Mucosa of rectum (tissue), 2 donors: ENCODE data around the gene MARK4.
"Not testable (repeated sequence)": the region's sequence is repeated elsewhere in the genome, so short reads cannot be mapped to it uniquely, and the experiment has no call there.

Source experiments
- H3K27ac ChIP-seq, 2 donors: one replicate each; pipeline ENCODE4 v1.7.0; 2013; ENCODE audit warnings: inconsistent platforms in 2 of 2, low read depth in 2 of 2, low read length in 2 of 2
- H3K27me3 ChIP-seq, 2 donors: one replicate each; pipeline ENCODE4 v1.7.0; 2013; ENCODE audit warnings: low read length in 2 of 2; ENCODE audit not compliant: control insufficient read depth in 2 of 2, insufficient read depth in 2 of 2
- H3K36me3 ChIP-seq, 2 donors: one replicate each; pipeline ENCODE4 v1.7.0; 2013; ENCODE audit warnings: low read length in 2 of 2; ENCODE audit not compliant: control insufficient read depth in 2 of 2, insufficient read depth in 2 of 2
- H3K4me1 ChIP-seq, 2 donors: one replicate each; pipeline ENCODE4 v1.7.0; 2013; ENCODE audit warnings: low read length in 2 of 2, mild to moderate bottlenecking in 1 of 2; ENCODE audit not compliant: control insufficient read depth in 2 of 2, insufficient read depth in 2 of 2
- H3K4me3 ChIP-seq, 2 donors: one replicate each; pipeline ENCODE4 v1.7.0; 2013; ENCODE audit warnings: low read length in 2 of 2
- H3K9ac ChIP-seq, 2 donors: one replicate each; pipeline ENCODE4 v1.7.0; 2013; ENCODE audit warnings: low read length in 2 of 2, low read depth in 1 of 2, mild to moderate bottlenecking in 1 of 2
- H3K9me3 ChIP-seq, 2 donors: one replicate each; pipeline ENCODE4 v1.7.0; 2013; ENCODE audit warnings: low read length in 2 of 2; ENCODE audit not compliant: control insufficient read depth in 2 of 2
- donor health status: healthy.
- donor health status: Normal muscosa, but diverticular disease.

The MARK4 gene

GRCh38 chr19:45217957-45218334 lies 33.1 kb upstream of the MARK4 start:
- Histone ChIP-seq H3K9me3 (no peaks in the 10 kb centered on the region), H3K27me3 (peaks cover 22 to 30% of the 10 kb centered on the region in 2 donors), H3K4me1 (peaks cover 0 to 3% of the 10 kb centered on the region in 2 donors), H3K9ac (no peak overlapping the region), H3K4me3 (no peak overlapping the region), H3K36me3 (no peaks in the 10 kb centered on the region), H3K27ac (no peak overlapping the region)

GRCh38 chr19:45218426-45218825 lies 32.6 kb upstream of the MARK4 start:
- no peak overlapping the region for H3K9ac ChIP-seq
- H3K4me1 ChIP-seq, result peaks cover 0 to 3% of the 10 kb centered on the region in 2 donors
- H3K4me3 ChIP-seq, result no peak overlapping the region
- no peaks in the 10 kb centered on the region for H3K36me3 ChIP-seq
- no peaks in the 10 kb centered on the region for H3K9me3 ChIP-seq
- no peak overlapping the region for H3K27ac ChIP-seq
- H3K27me3 ChIP-seq, result peaks cover 22 to 30% of the 10 kb centered on the region in 2 donors

- no peaks in the 10 kb centered on the region for H3K36me3 ChIP-seq
- H3K9me3 ChIP-seq, result no peaks in the 10 kb centered on the region
- H3K27ac ChIP-seq, result no peak overlapping the region
- peaks cover 0 to 3% of the 10 kb centered on the region in 2 donors for H3K4me1 ChIP-seq
- H3K9ac ChIP-seq, result no peak overlapping the region
- H3K4me3 ChIP-seq, result no peak overlapping the region
- H3K27me3 ChIP-seq, result peaks cover 22 to 30% of the 10 kb centered on the region in 2 donors
Observed at GRCh38 chr19:45218911-45219743, 31.9 kb upstream of the MARK4 start.

- peaks cover 7 to 9% of the 10 kb centered on the region in 2 donors for H3K27me3 ChIP-seq
- H3K9ac ChIP-seq, result no peak overlapping the region
- no peak overlapping the region for H3K4me3 ChIP-seq
Observed at GRCh38 chr19:45222724-45223123, 28.3 kb upstream of the MARK4 start.

GRCh38 chr19:45223879-45224278 lies 27.2 kb upstream of the MARK4 start:
- H3K27me3 ChIP-seq, result peaks cover under 1 to 4% of the 10 kb centered on the region in 2 donors
- H3K9me3 ChIP-seq, result no peaks in the 10 kb centered on the region
- H3K27ac ChIP-seq, result no peak overlapping the region
- H3K9ac ChIP-seq, result no peak overlapping the region
- no peak overlapping the region for H3K4me3 ChIP-seq
- no peaks in the 10 kb centered on the region for H3K36me3 ChIP-seq
- no peaks in the 10 kb centered on the region for H3K4me1 ChIP-seq

More at GRCh38 chr19:45222724-45223123, 28.3 kb upstream of the MARK4 start:
- H3K36me3 ChIP-seq, result no peaks in the 10 kb centered on the region
- H3K9me3 ChIP-seq, result no peaks in the 10 kb centered on the region
- no peak overlapping the region for H3K27ac ChIP-seq
- no peaks in the 10 kb centered on the region for H3K4me1 ChIP-seq

- H3K9me3 ChIP-seq, result no peaks in the 10 kb centered on the region
- H3K4me3 ChIP-seq, result no peak overlapping the region
- peaks cover 0 to 4% of the 10 kb centered on the region in 2 donors for H3K27me3 ChIP-seq
- H3K27ac ChIP-seq, result no peak overlapping the region
- no peaks in the 10 kb centered on the region for H3K4me1 ChIP-seq
- no peaks in the 10 kb centered on the region for H3K36me3 ChIP-seq
- H3K9ac ChIP-seq, result no peak overlapping the region
Observed at GRCh38 chr19:45224645-45225044, 26.4 kb upstream of the MARK4 start.

GRCh38 chr19:45229056-45229455 lies 22.0 kb upstream of the MARK4 start:
- not testable (repeated sequence) for H3K27ac ChIP-seq, H3K4me3 ChIP-seq
- peaks cover 3 to 12% of the 10 kb centered on the region in 2 donors for H3K27me3 ChIP-seq

GRCh38 chr19:45231891-45232290 lies 19.2 kb upstream of the MARK4 start:
- H3K27ac ChIP-seq, result no peak overlapping the region
- no peak overlapping the region for H3K4me3 ChIP-seq
- no peak overlapping the region for H3K9ac ChIP-seq
- H3K4me1 ChIP-seq, result no peaks in the 10 kb centered on the region
- no peaks in the 10 kb centered on the region for H3K36me3 ChIP-seq
- H3K9me3 ChIP-seq, result no peaks in the 10 kb centered on the region
- peaks cover 9 to 16% of the 10 kb centered on the region in 2 donors for H3K27me3 ChIP-seq

More at GRCh38 chr19:45229056-45229455, 22.0 kb upstream of the MARK4 start:
- H3K36me3 ChIP-seq, H3K9me3 ChIP-seq, H3K9ac ChIP-seq, H3K4me1 ChIP-seq: not testable (repeated sequence)

GRCh38 chr19:45234089-45234869 lies 16.8 kb upstream of the MARK4 start:
- no peak overlapping the region for H3K4me3 ChIP-seq
- no peaks in the 10 kb centered on the region for H3K9me3 ChIP-seq
- H3K27me3 ChIP-seq, result peaks cover 14 to 16% of the 10 kb centered on the region in 2 donors
- H3K27ac ChIP-seq, result no peak overlapping the region
- no peaks in the 10 kb centered on the region for H3K36me3 ChIP-seq
- no peaks in the 10 kb centered on the region for H3K4me1 ChIP-seq
- no peak overlapping the region for H3K9ac ChIP-seq

GRCh38 chr19:45235485-45235884 lies 15.6 kb upstream of the MARK4 start:
- no peaks in the 10 kb centered on the region for H3K9me3 ChIP-seq
- no peak overlapping the region for H3K4me3 ChIP-seq
- peaks cover 14 to 16% of the 10 kb centered on the region in 2 donors for H3K27me3 ChIP-seq
- no peaks in the 10 kb centered on the region for H3K36me3 ChIP-seq
- no peaks in the 10 kb centered on the region for H3K4me1 ChIP-seq
- no peak overlapping the region for H3K27ac ChIP-seq
- no peak overlapping the region for H3K9ac ChIP-seq
